Esophagus squamous epithelium (tissue), 5 donors: ENCODE data around the gene GMDS. TPM values are rescaled to one million over a fixed set of nuclear protein-coding genes. Genes with fewer than 3 reads are reported as not detected.

Experiments used
- DNase-seq: peaks from one replicate; lab custom pipeline; 2025; lab: John Stamatoyannopoulos, UW
- H3K27ac ChIP-seq, 4 donors: fragments of 200-600 bp; sonication (generic); one replicate each; pipeline ENCODE4 v1.5.1; 2016 to 2019; ENCODE audit warnings: mild to moderate bottlenecking in 1 of 4
- H3K27me3 ChIP-seq, 4 donors: fragments of 200-600 bp; sonication (generic); 1 replicate in 3 of 4; 2 replicates in 1 of 4; pipeline versions ENCODE4 v1.5.1 to v1.6.0; 2017 to 2021; ENCODE audit warnings: antibody characterized with exemption in 1 of 4
- H3K36me3 ChIP-seq, 3 donors: fragments of 200-600 bp; sonication (generic); one replicate each; pipeline ENCODE4 v1.5.1; 2016 to 2019
- H3K4me1 ChIP-seq, 3 donors: fragments of 200-600 bp; sonication (generic); one replicate each; pipeline ENCODE4 v1.5.1; 2017 to 2019
- H3K4me3 ChIP-seq, 4 donors: fragments of 200-600 bp; sonication (generic); 1 replicate in 3 of 4; 2 replicates in 1 of 4; pipeline ENCODE4 v1.5.1; 2016 to 2019; ENCODE audit warnings: mild to moderate bottlenecking in 2 of 4, moderate library complexity in 1 of 4
- H3K9me3 ChIP-seq, 3 donors: fragments of 200-600 bp; sonication (generic); one replicate each; pipeline ENCODE4 v1.5.1; 2016 to 2019
- POLR2A ChIP-seq, 4 donors: fragments of 450-650 bp; IDR thresholded peaks; one replicate each; pipeline ENCODE4 v1.6.1; 2017; ENCODE audit warnings: antibody characterized with exemption in 4 of 4, mild to moderate bottlenecking in 4 of 4, moderate library complexity in 3 of 4
- WGBS, 2 donors: methylation state at CpG; one replicate each; pipeline ENCODE4 v1.1.5; 2018; 5-methylcytosine and 5-hydroxymethylcytosine counted together
- intact Hi-C: fragments of 100-400 bp; cut with DNase I; formaldehyde crosslinking; loops from one replicate; pipeline ENCODE4 v1.15.0; 2022
- total RNA-seq, 4 donors: library from RNA; depleted of rRNA; stranded (reverse); fragments of >200 nt; gene quantifications; one replicate each; pipeline ENCODE4 v1.1.0, GENCODE V29; 2016
- TF ChIP-seq, protein P1 (sequence below), 6 experiments: fragments of 450-650 bp in 4 of 6; fragments of 200-600 bp in 2 of 6; sonication (generic) in 2 of 6; IDR thresholded peaks; one replicate each; pipeline ENCODE4 v1.5.1; 2016 to 2019; ENCODE audit warnings: antibody characterized with exemption in 6 of 6, mild to moderate bottlenecking in 4 of 6, moderate library complexity in 4 of 6
- donor health status: DM: yes; HTN: yes; CAD: no.

Gene GMDS
- total RNA-seq, 4 donors from 2014 or later, result 17.9 to 58.7 (median 36.7) TPM

GRCh38 chr6:1774226-1774915, 471.0 kb downstream of the GMDS start:
- Histone ChIP-seq H3K9me3 (no peaks in the 10 kb centered on the region), H3K4me1 (peaks cover 0 to 14% (median 3%) of the 10 kb centered on the region in 3 donors), H3K27me3 (no peaks in the 10 kb centered on the region), H3K36me3 (no peaks in the 10 kb centered on the region), H3K4me3 (no peak overlapping the region), H3K27ac (no peak overlapping the region)
- DNase-seq, result no peak
- TF ChIP-seq POLR2A (IDR thresholded peaks at IDR 0.05), result no peak
- TF ChIP-seq, protein P1, sequence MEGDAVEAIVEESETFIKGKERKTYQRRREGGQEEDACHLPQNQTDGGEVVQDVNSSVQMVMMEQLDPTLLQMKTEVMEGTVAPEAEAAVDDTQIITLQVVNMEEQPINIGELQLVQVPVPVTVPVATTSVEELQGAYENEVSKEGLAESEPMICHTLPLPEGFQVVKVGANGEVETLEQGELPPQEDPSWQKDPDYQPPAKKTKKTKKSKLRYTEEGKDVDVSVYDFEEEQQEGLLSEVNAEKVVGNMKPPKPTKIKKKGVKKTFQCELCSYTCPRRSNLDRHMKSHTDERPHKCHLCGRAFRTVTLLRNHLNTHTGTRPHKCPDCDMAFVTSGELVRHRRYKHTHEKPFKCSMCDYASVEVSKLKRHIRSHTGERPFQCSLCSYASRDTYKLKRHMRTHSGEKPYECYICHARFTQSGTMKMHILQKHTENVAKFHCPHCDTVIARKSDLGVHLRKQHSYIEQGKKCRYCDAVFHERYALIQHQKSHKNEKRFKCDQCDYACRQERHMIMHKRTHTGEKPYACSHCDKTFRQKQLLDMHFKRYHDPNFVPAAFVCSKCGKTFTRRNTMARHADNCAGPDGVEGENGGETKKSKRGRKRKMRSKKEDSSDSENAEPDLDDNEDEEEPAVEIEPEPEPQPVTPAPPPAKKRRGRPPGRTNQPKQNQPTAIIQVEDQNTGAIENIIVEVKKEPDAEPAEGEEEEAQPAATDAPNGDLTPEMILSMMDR (IDR thresholded peaks at IDR 0.05), result no peak
- 76 to 87% methylated on average over 5 of the region's 5 CpGs for WGBS, 2 donors
- intact Hi-C loops, result no loop called here

DNA sequence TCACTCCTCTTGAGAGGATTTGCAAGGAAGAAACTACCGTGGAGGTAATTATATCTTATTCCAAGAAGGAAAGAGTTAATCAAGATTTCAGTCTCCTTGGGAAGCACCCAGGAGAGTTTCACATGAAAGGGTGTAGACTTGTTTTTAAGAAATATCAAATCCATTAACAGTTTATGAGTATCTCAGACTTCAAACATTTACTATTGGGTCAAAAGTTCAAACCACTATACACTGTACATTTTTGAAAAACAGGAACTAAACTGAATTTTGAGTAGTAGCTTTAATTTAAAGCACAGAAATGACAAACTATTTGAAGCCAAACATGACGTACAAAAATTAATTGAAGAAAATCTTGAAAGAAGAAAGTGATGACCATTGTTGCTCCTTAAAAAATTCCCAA, 471.7 kb downstream of the GMDS start:
- TF ChIP-seq, protein P1 (IDR thresholded peaks at IDR 0.05), result no peak
- TF ChIP-seq POLR2A (IDR thresholded peaks at IDR 0.05), result no peak
- Histone ChIP-seq H3K9me3 (no peaks in the 10 kb centered on the region), H3K36me3 (no peaks in the 10 kb centered on the region), H3K4me1 (peaks cover 0 to 14% (median 3%) of the 10 kb centered on the region in 3 donors), H3K27me3 (no peaks in the 10 kb centered on the region), H3K4me3 (no peak overlapping the region), H3K27ac (no peak overlapping the region)
- WGBS, 2 donors, result 78 to 82% methylated on average over 2 of the region's 2 CpGs
- intact Hi-C loops, result no loop called here
- no peak for DNase-seq

DNA sequence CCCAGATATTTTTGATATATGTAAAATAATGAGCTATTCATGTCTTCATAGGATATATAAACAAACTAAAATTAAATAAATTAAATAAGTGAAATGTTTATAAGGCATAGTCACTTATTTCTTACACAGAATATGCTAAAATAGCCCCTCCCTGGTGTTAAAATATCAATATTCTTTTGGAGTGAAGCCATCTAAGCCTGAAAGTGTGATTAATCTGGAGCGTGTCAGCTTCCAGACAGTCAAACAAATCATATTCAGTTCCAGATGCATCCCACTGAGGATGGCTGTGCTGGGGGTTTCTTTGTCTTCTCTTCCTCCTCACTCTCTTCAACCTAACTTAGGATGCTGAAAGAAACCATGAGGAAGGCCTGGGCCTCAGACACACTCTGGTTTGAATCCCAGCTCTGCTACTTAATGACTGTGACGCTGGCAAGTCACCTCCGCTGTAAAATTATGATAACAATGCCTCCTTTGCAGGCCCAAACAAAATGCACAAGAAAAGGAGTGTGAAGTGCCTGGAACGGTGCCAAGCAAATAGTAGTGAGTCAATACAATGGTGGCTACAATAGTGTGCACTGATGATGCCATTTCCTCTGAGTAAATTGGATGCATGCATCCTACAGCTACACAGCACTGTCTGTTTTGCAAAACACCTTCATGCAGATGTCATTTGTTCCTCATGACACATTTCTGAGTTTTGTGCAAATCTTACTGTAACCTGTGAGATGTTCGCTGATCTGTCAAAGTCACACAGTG, 474.3 kb downstream of the GMDS start:
- Histone ChIP-seq H3K9me3 (no peaks in the 10 kb centered on the region), H3K27me3 (no peaks in the 10 kb centered on the region), H3K4me3 (no peak overlapping the region), H3K36me3 (no peaks in the 10 kb centered on the region), H3K4me1 (peaks cover 0 to 35% (median 19%) of the 10 kb centered on the region in 3 donors), H3K27ac (no peak overlapping the region)
- TF ChIP-seq, protein P1 (IDR thresholded peaks at IDR 0.05), result no peak
- TF ChIP-seq POLR2A (IDR thresholded peaks at IDR 0.05), result no peak
- 63 to 70% methylated on average over 4 to 5 of the region's 5 CpGs for WGBS, 2 donors
- intact Hi-C loops, result no loop called here
- DNase-seq, result no peak

DNA sequence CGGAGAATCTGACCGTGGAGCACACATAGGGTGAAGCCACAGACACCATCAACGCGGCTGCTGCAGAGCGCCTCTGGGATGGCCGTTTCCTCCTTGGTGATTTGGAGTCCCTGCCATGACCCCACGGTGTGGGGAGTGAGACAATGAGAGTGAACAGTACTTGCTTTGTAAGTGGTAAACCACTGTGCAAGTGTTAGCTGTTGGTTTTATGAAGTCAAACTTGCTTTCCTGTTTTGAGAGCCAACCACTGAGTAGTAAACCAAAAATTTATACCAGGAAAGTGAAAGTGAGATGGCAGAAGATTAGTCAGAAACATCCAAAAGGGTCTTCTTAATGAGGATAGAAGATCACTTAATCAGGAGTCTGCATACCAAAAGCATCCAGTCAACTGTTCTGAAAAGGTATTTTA, 475.0 kb downstream of the GMDS start:
- TF ChIP-seq, protein P1 (IDR thresholded peaks at IDR 0.05), result no peak
- 68 to 72% methylated on average over 6 to 7 of the region's 7 CpGs for WGBS, 2 donors
- no peak overlapping the region for H3K27ac ChIP-seq
- no peak overlapping the region for H3K4me3 ChIP-seq
- peaks cover 0 to 5% (median 0%) of the 10 kb centered on the region in 4 donors for H3K27me3 ChIP-seq
- H3K9me3 ChIP-seq, result no peaks in the 10 kb centered on the region
- intact Hi-C loops, result no loop called here
- no peak for DNase-seq
- peaks cover 0 to 35% (median 19%) of the 10 kb centered on the region in 3 donors for H3K4me1 ChIP-seq
- no peaks in the 10 kb centered on the region for H3K36me3 ChIP-seq
